Fibroblast of lung (primary cell): ENCODE results near the gene SLC25A36. TPM values are rescaled to one million over a fixed set of nuclear protein-coding genes. Genes with fewer than 3 reads are reported as not detected.

Experiments
- DNase-seq, 2 donors: peaks; one replicate each; pipeline versions ENCODE4 v3.0.0 to v3.0.0-alpha.2; 2010; ENCODE audit warnings: low read depth in 2 of 2
- H2AFZ ChIP-seq: 2 replicates; pipeline ENCODE4 v1.5.1; 2012; ENCODE audit warnings: low read length, control low read depth, inconsistent platforms
- H3K27ac ChIP-seq: 2 replicates; pipeline ENCODE4 v1.5.1; 2011; ENCODE audit warnings: low read length, control low read depth; ENCODE audit not compliant: insufficient read depth
- H3K27me3 ChIP-seq: 2 replicates; pipeline ENCODE4 v1.5.1; 2011; ENCODE audit warnings: mild to moderate bottlenecking, low read length; ENCODE audit not compliant: control insufficient read depth, insufficient read depth
- H3K36me3 ChIP-seq: 2 replicates; pipeline ENCODE4 v1.5.1; 2011; ENCODE audit warnings: low read length; ENCODE audit not compliant: control insufficient read depth, insufficient read depth
- H3K4me1 ChIP-seq: 2 replicates; pipeline ENCODE4 v1.5.1; 2011; ENCODE audit warnings: low read length; ENCODE audit not compliant: control insufficient read depth, insufficient read depth; ENCODE audit errors: extremely low read depth
- H3K4me2 ChIP-seq: 2 replicates; pipeline ENCODE4 v1.5.1; 2011; ENCODE audit warnings: low read length, control low read depth; ENCODE audit not compliant: insufficient read depth; ENCODE audit errors: extremely low read depth
- H3K4me3 ChIP-seq, 4 experiments: fragments of 200-600 bp in 1 of 4; sonication (generic) in 1 of 4; replicated peaks in 1 of 4; 2 replicates each; pipeline ENCODE4 v1.5.1; 2011 to 2016; ENCODE audit warnings: low read length in 4 of 4, low read depth in 3 of 4, mild to moderate bottlenecking in 3 of 4, control low read depth in 2 of 4, inconsistent platforms in 1 of 4, mixed read lengths in 1 of 4; ENCODE audit not compliant: insufficient read depth in 1 of 4; ENCODE audit errors: control extremely low read depth in 1 of 4
- H3K79me2 ChIP-seq: 2 replicates; pipeline ENCODE4 v1.5.1; 2012; ENCODE audit warnings: mild to moderate bottlenecking, low read length, inconsistent platforms; ENCODE audit not compliant: control insufficient read depth, insufficient read depth
- H3K9ac ChIP-seq: 2 replicates; pipeline ENCODE4 v1.5.1; 2011; ENCODE audit warnings: mild to moderate bottlenecking, low read length, control low read depth; ENCODE audit not compliant: insufficient read depth
- H3K9me3 ChIP-seq: 2 replicates; pipeline ENCODE4 v1.5.1; 2012; ENCODE audit warnings: low read depth, low read length; ENCODE audit not compliant: control insufficient read depth, insufficient read depth
- H4K20me1 ChIP-seq: 2 replicates; pipeline ENCODE4 v1.5.1; 2011; ENCODE audit warnings: low read length; ENCODE audit not compliant: control insufficient read depth, insufficient read depth; ENCODE audit errors: extremely low read depth
- EZH2 ChIP-seq: IDR thresholded peaks from 2 replicates; pipeline ENCODE4 v1.5.1; 2012; ENCODE audit warnings: low read length, control low read depth, mild to moderate bottlenecking; ENCODE audit errors: missing control alignments
- polyA plus RNA-seq, 2 donors: library from polyadenylated mRNA; depleted of rRNA in 1 of 2; stranded (reverse) in 1 of 2; unstranded in 1 of 2; fragments of >200 nt; gene quantifications; 2 replicates each; pipeline ENCODE4 v1.2.1, GENCODE V29; 2011 to 2012; ENCODE audit warnings: missing spikeins in 1 of 2
- total RNA-seq: library from RNA; depleted of rRNA; stranded (reverse); fragments of >200 nt; gene quantifications from 2 replicates; pipeline ENCODE4 v1.2.1, GENCODE V29; 2014
- TF ChIP-seq, protein P1 (sequence below), 2 donors: IDR thresholded peaks in 1 of 2; conservative IDR thresholded peaks in 1 of 2; 1 replicate in 1 of 2; 2 replicates in 1 of 2; pipeline ENCODE4 v1.5.1; 2011 to 2012; ENCODE audit warnings: low read length in 2 of 2, control low read depth in 1 of 2, inconsistent platforms in 1 of 2, low read depth in 1 of 2, mild to moderate bottlenecking in 1 of 2

The SLC25A36 gene
- total and polyA plus RNA-seq, 2 donors (not counting 1 experiment from before 2014, with no cell fraction given): 53.6 to 78.6 TPM

DNA sequence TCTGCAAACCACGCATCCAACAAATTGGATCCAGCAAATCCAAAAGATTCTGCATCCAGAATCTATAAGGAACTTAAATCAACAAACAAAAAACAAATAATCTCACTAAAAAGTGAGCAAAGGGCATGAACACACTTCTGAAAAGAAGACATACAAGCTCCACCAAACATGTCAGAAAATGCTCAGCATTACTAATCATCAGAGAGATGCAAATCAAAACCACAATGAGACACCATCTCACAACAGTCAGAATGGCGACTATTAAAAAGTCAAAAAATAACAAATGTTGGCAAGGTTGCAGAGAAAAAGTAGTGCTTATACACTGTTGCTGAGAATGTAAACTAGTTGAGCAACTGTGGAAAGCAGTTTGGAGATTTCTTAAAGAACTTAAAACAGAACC is 21.6 kb upstream of the SLC25A36 start:
- Histone ChIP-seq H2AFZ (no peak overlapping the region), H3K9ac (no peak overlapping the region), H3K36me3 (no peaks in the 10 kb centered on the region), H3K27ac (no peak overlapping the region), H4K20me1 (no peaks in the 10 kb centered on the region), H3K4me3 (no peak overlapping the region), H3K79me2 (no peaks in the 10 kb centered on the region), H3K9me3 (no peaks in the 10 kb centered on the region), H3K27me3 (no peaks in the 10 kb centered on the region), H3K4me1 (no peaks in the 10 kb centered on the region), H3K4me2 (no peak overlapping the region)
- DNase-seq: no peak
- TF ChIP-seq EZH2: no peak
- TF ChIP-seq, protein P1, sequence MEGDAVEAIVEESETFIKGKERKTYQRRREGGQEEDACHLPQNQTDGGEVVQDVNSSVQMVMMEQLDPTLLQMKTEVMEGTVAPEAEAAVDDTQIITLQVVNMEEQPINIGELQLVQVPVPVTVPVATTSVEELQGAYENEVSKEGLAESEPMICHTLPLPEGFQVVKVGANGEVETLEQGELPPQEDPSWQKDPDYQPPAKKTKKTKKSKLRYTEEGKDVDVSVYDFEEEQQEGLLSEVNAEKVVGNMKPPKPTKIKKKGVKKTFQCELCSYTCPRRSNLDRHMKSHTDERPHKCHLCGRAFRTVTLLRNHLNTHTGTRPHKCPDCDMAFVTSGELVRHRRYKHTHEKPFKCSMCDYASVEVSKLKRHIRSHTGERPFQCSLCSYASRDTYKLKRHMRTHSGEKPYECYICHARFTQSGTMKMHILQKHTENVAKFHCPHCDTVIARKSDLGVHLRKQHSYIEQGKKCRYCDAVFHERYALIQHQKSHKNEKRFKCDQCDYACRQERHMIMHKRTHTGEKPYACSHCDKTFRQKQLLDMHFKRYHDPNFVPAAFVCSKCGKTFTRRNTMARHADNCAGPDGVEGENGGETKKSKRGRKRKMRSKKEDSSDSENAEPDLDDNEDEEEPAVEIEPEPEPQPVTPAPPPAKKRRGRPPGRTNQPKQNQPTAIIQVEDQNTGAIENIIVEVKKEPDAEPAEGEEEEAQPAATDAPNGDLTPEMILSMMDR (conservative IDR thresholded peaks at IDR 0.05 in 1 of 2, IDR thresholded peaks at IDR 0.05 in 1 of 2; ENCODE audit: low read depth in 1 of 2, low read length in 2 of 2): no peak

DNA sequence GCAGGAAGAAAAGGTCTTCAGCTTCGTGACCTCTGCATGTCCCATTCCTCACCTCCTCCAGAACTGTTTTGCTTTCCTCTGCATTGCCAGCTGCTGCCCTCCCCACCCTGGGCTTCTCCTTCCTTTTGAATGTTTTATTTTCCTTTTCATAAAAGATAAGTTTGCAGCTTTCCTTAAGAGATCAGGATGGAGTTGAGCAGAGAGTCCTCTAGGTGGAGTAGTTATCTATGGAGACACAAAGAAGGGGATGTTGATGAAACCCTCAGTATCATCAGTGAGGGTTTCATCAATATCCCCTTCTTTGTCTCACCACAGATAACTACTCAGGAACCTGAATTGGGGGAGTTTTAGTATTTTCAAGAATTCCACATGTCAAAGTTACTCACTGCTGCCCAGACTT is 19.0 kb upstream of the SLC25A36 start:
- Histone ChIP-seq H3K36me3 (no peaks in the 10 kb centered on the region), H3K4me3 (no peak overlapping the region), H3K27ac (no peak overlapping the region), H3K4me1 (no peaks in the 10 kb centered on the region), H3K79me2 (no peaks in the 10 kb centered on the region), H2AFZ (no peak overlapping the region), H3K27me3 (no peaks in the 10 kb centered on the region), H3K4me2 (no peak overlapping the region), H3K9ac (no peak overlapping the region), H4K20me1 (no peaks in the 10 kb centered on the region), H3K9me3 (no peaks in the 10 kb centered on the region)
- DNase-seq: peak in 1 of 2 donors; percentile 57
- TF ChIP-seq, protein P1 (conservative IDR thresholded peaks at IDR 0.05 in 1 of 2, IDR thresholded peaks at IDR 0.05 in 1 of 2; ENCODE audit: low read depth in 1 of 2, low read length in 2 of 2): peak; percentile 61 to 67
- no peak for TF ChIP-seq EZH2

DNA sequence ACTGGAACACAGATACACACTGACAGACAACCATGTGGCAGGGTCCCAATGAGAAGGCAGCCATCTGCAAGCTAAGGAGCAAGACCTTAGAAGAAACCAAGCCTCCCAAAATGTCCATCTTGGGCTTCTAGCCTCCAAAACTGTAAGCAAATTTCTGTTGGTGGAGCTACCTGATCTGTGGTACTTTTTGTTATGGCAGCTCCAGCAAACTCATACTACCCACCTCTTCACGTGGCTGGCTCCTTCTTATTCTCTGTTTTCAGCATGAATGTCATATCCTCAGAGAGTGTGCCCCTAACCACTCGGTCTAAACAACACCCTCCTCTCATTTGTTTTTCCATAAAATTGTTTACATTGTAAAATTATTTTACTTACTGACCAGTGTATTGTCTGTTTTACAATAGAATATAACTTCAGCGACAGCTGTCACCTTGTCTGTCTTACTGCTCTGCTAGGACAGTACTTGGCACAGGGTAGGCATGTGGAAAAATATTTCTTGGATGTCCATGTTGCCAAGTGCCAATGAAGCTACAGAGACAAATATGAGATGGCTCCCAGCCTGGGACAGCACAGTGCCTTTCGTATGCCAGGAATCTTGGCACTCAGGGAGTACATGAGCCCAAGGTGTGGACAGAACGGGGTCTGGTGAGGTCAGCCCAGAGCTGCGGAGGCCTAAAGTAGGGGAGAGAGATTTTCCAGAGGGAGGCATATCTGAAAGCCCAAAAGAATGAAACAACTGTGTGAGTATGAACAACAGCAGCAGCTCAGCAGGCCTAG is 17.4 kb upstream of the SLC25A36 start:
- TF ChIP-seq, protein P1 (conservative IDR thresholded peaks at IDR 0.05 in 1 of 2, IDR thresholded peaks at IDR 0.05 in 1 of 2; ENCODE audit: low read depth in 1 of 2, low read length in 2 of 2): no peak
- H3K27me3 ChIP-seq: no peaks in the 10 kb centered on the region
- no peaks in the 10 kb centered on the region for H3K9me3 ChIP-seq
- DNase-seq: no peak
- H3K79me2 ChIP-seq: no peaks in the 10 kb centered on the region
- no peaks in the 10 kb centered on the region for H4K20me1 ChIP-seq
- no peak overlapping the region for H3K4me3 ChIP-seq
- no peak overlapping the region for H3K27ac ChIP-seq
- no peaks in the 10 kb centered on the region for H3K36me3 ChIP-seq
- no peak overlapping the region for H3K9ac ChIP-seq
- H3K4me2 ChIP-seq: no peak overlapping the region
- no peaks in the 10 kb centered on the region for H3K4me1 ChIP-seq
- H2AFZ ChIP-seq: no peak overlapping the region
